Activated CD4-positive, alpha-beta T cell treated with anti-CD3 and anti-CD28 coated beads, Interleukin-2, amount 10 ng/mL, durations not matched to agents 7 days and 5 days (primary cell): Measurements from ENCODE around the gene DICER1. TPM values are rescaled to one million over a fixed set of nuclear protein-coding genes. Genes with fewer than 3 reads are reported as not detected.

Experiments
- CTCF ChIA-PET: fragments of 350-600 bp; sonication (Branson Sonifier 250); formaldehyde crosslinking; loops from one replicate; lab custom pipeline; 2021; ENCODE audit warnings: antibody characterized with exemption; lab: Charles Lee
- POLR2A ChIA-PET: fragments of 350-600 bp; sonication (Branson Sonifier 250); formaldehyde crosslinking; loops from one replicate; lab custom pipeline; 2021; ENCODE audit warnings: antibody characterized with exemption; lab: Charles Lee
- DNase-seq: peaks from one replicate; pipeline ENCODE4 v3.0.0-alpha.2; 2020
- H3K27ac Mint-ChIP-seq: one replicate; pipeline ENCODE4 v1.8.0; 2021; ENCODE audit warnings: mild to moderate bottlenecking, moderate library complexity, mixed read lengths
- H3K27me3 Mint-ChIP-seq: one replicate; pipeline ENCODE4 v1.8.0; 2021; ENCODE audit warnings: mixed read lengths
- H3K36me3 Mint-ChIP-seq: one replicate; pipeline ENCODE4 v1.8.0; 2021; ENCODE audit warnings: low read depth, mixed read lengths
- H3K4me1 Mint-ChIP-seq: one replicate; pipeline ENCODE4 v1.8.0; 2021; ENCODE audit warnings: mixed read lengths
- H3K4me3 Mint-ChIP-seq: one replicate; pipeline ENCODE4 v1.8.0; 2021; ENCODE audit warnings: mild to moderate bottlenecking, moderate library complexity, mixed read lengths
- H3K9me3 Mint-ChIP-seq: one replicate; pipeline ENCODE4 v1.8.0; 2021; ENCODE audit warnings: mixed read lengths
- total RNA-seq, 2 experiments: library from RNA; stranded (reverse); gene quantifications; one replicate each; pipeline ENCODE4 v1.2.3, GENCODE V29; 2021

The DICER1 gene
- total RNA-seq, 2 experiments from 2014 or later, result 54.4 to 63.6 TPM

GRCh38 chr14:95077345-95077744 lies 80.0 kb downstream of the DICER1 start:
- CTCF ChIA-PET, result interaction anchor here (0.6 kb wide), 1 partner anchor 12 kb away, joined by 4 read pairs; no protein-coding TSS in a partner anchor
- Mint-ChIP-seq H3K4me1 (no peaks in the 10 kb centered on the region), H3K36me3 (no peaks in the 10 kb centered on the region), H3K9me3 (no peaks in the 10 kb centered on the region), H3K27ac (no peak overlapping the region), H3K27me3 (peaks cover 4% of the 10 kb centered on the region), H3K4me3 (no peak overlapping the region)
- no peak for DNase-seq
- POLR2A ChIA-PET, result no interaction called here

- H3K27me3 Mint-ChIP-seq, result peaks cover 4% of the 10 kb centered on the region
- POLR2A ChIA-PET, result no interaction called here
- DNase-seq, result no peak
Measured at GRCh38 chr14:95075789-95076188, 81.5 kb downstream of the DICER1 start.

GRCh38 chr14:95073947-95074346 lies 83.4 kb downstream of the DICER1 start:
- no peak overlapping the region for H3K27ac Mint-ChIP-seq
- no peaks in the 10 kb centered on the region for H3K9me3 Mint-ChIP-seq
- no peaks in the 10 kb centered on the region for H3K4me1 Mint-ChIP-seq
- H3K36me3 Mint-ChIP-seq, result no peaks in the 10 kb centered on the region
- CTCF ChIA-PET, result no interaction called here
- POLR2A ChIA-PET, result no interaction called here
- H3K4me3 Mint-ChIP-seq, result no peak overlapping the region
- no peak for DNase-seq
- H3K27me3 Mint-ChIP-seq, result peaks cover 4% of the 10 kb centered on the region

More at GRCh38 chr14:95075789-95076188, 81.5 kb downstream of the DICER1 start:
- CTCF ChIA-PET, result no interaction called here
- no peaks in the 10 kb centered on the region for H3K9me3 Mint-ChIP-seq
- H3K36me3 Mint-ChIP-seq, result no peaks in the 10 kb centered on the region
- H3K4me3 Mint-ChIP-seq, result no peak overlapping the region
- H3K4me1 Mint-ChIP-seq, result no peaks in the 10 kb centered on the region
- no peak overlapping the region for H3K27ac Mint-ChIP-seq

- H3K4me3 Mint-ChIP-seq, result no peak overlapping the region
- H3K27ac Mint-ChIP-seq, result no peak overlapping the region
- H3K27me3 Mint-ChIP-seq, result no peaks in the 10 kb centered on the region
- H3K9me3 Mint-ChIP-seq, result no peaks in the 10 kb centered on the region
- CTCF ChIA-PET, result no interaction called here
- POLR2A ChIA-PET, result no interaction called here
- no peaks in the 10 kb centered on the region for H3K36me3 Mint-ChIP-seq
- H3K4me1 Mint-ChIP-seq, result no peaks in the 10 kb centered on the region
- no peak for DNase-seq
Measured at GRCh38 chr14:95072310-95072905, 84.9 kb downstream of the DICER1 start.

GRCh38 chr14:95071649-95072280 lies 85.6 kb downstream of the DICER1 start:
- ChIA-PET CTCF (no interaction called here), POLR2A (no interaction called here)
- H3K4me3 Mint-ChIP-seq, result no peak overlapping the region
- H3K9me3 Mint-ChIP-seq, result no peaks in the 10 kb centered on the region
- DNase-seq, result no peak
- no peaks in the 10 kb centered on the region for H3K27me3 Mint-ChIP-seq
- no peaks in the 10 kb centered on the region for H3K4me1 Mint-ChIP-seq
- H3K27ac Mint-ChIP-seq, result no peak overlapping the region
- no peaks in the 10 kb centered on the region for H3K36me3 Mint-ChIP-seq

- Mint-ChIP-seq H3K27ac (peak overlapping the region; percentile 28), H3K27me3 (no peaks in the 10 kb centered on the region), H3K4me3 (no peak overlapping the region), H3K9me3 (no peaks in the 10 kb centered on the region), H3K4me1 (no peaks in the 10 kb centered on the region), H3K36me3 (no peaks in the 10 kb centered on the region)
- POLR2A ChIA-PET, result no interaction called here
- no peak for DNase-seq
- CTCF ChIA-PET, result no interaction called here
Measured at GRCh38 chr14:95070748-95071435, 86.4 kb downstream of the DICER1 start.

GRCh38 chr14:95069547-95069946 lies 87.8 kb downstream of the DICER1 start:
- no peaks in the 10 kb centered on the region for H3K9me3 Mint-ChIP-seq

GRCh38 chr14:95069018-95069417 lies 88.3 kb downstream of the DICER1 start:
- no peak overlapping the region for H3K4me3 Mint-ChIP-seq

More at GRCh38 chr14:95069547-95069946, 87.8 kb downstream of the DICER1 start:
- no peak for DNase-seq
- no peaks in the 10 kb centered on the region for H3K27me3 Mint-ChIP-seq
- H3K27ac Mint-ChIP-seq, result no peak overlapping the region
- ChIA-PET CTCF (no interaction called here), POLR2A (no interaction called here)
- H3K4me3 Mint-ChIP-seq, result no peak overlapping the region
- H3K4me1 Mint-ChIP-seq, result no peaks in the 10 kb centered on the region
- H3K36me3 Mint-ChIP-seq, result no peaks in the 10 kb centered on the region

GRCh38 chr14:95068521-95068920 lies 88.8 kb downstream of the DICER1 start:
- Mint-ChIP-seq H3K4me3 (no peak overlapping the region), H3K9me3 (no peaks in the 10 kb centered on the region), H3K27me3 (no peaks in the 10 kb centered on the region), H3K36me3 (no peaks in the 10 kb centered on the region), H3K4me1 (no peaks in the 10 kb centered on the region), H3K27ac (no peak overlapping the region)
- CTCF ChIA-PET, result no interaction called here
- DNase-seq, result no peak
- POLR2A ChIA-PET, result no interaction called here

More at GRCh38 chr14:95069018-95069417, 88.3 kb downstream of the DICER1 start:
- no peak overlapping the region for H3K27ac Mint-ChIP-seq
- H3K36me3 Mint-ChIP-seq, result no peaks in the 10 kb centered on the region
- no peaks in the 10 kb centered on the region for H3K9me3 Mint-ChIP-seq
- H3K27me3 Mint-ChIP-seq, result no peaks in the 10 kb centered on the region
- ChIA-PET POLR2A (no interaction called here), CTCF (no interaction called here)
- DNase-seq, result no peak
- no peaks in the 10 kb centered on the region for H3K4me1 Mint-ChIP-seq

GRCh38 chr14:95068080-95068479 lies 89.2 kb downstream of the DICER1 start:
- H3K27ac Mint-ChIP-seq, result no peak overlapping the region
- no peak overlapping the region for H3K4me3 Mint-ChIP-seq
- no peaks in the 10 kb centered on the region for H3K4me1 Mint-ChIP-seq
- H3K27me3 Mint-ChIP-seq, result no peaks in the 10 kb centered on the region
- DNase-seq, result no peak
- POLR2A ChIA-PET, result no interaction called here
- H3K36me3 Mint-ChIP-seq, result no peaks in the 10 kb centered on the region
- no peaks in the 10 kb centered on the region for H3K9me3 Mint-ChIP-seq
- CTCF ChIA-PET, result no interaction called here

GRCh38 chr14:95067526-95067925 lies 89.8 kb downstream of the DICER1 start:
- Mint-ChIP-seq H3K4me3 (no peak overlapping the region), H3K36me3 (no peaks in the 10 kb centered on the region), H3K27ac (no peak overlapping the region), H3K4me1 (no peaks in the 10 kb centered on the region), H3K9me3 (no peaks in the 10 kb centered on the region), H3K27me3 (no peaks in the 10 kb centered on the region)
- ChIA-PET POLR2A (no interaction called here), CTCF (no interaction called here)
- DNase-seq, result no peak

GRCh38 chr14:95066427-95066986 lies 90.8 kb downstream of the DICER1 start:
- no peak overlapping the region for H3K27ac Mint-ChIP-seq
- DNase-seq, result no peak
- no peak overlapping the region for H3K4me3 Mint-ChIP-seq
- H3K27me3 Mint-ChIP-seq, result no peaks in the 10 kb centered on the region
- CTCF ChIA-PET, result no interaction called here
- POLR2A ChIA-PET, result no interaction called here
- H3K36me3 Mint-ChIP-seq, result no peaks in the 10 kb centered on the region
- no peaks in the 10 kb centered on the region for H3K9me3 Mint-ChIP-seq
- no peaks in the 10 kb centered on the region for H3K4me1 Mint-ChIP-seq

GRCh38 chr14:95065411-95065810 lies 91.9 kb downstream of the DICER1 start:
- H3K4me3 Mint-ChIP-seq, result no peak overlapping the region
- H3K9me3 Mint-ChIP-seq, result no peaks in the 10 kb centered on the region

More at GRCh38 chr14:95065411-95065810, 91.9 kb downstream of the DICER1 start:
- POLR2A ChIA-PET, result no interaction called here
- no peaks in the 10 kb centered on the region for H3K36me3 Mint-ChIP-seq
- no peak overlapping the region for H3K27ac Mint-ChIP-seq
- no peaks in the 10 kb centered on the region for H3K27me3 Mint-ChIP-seq
- no peak for DNase-seq
- CTCF ChIA-PET, result no interaction called here
- no peaks in the 10 kb centered on the region for H3K4me1 Mint-ChIP-seq
